Tongue (tissue), 2 donors: ENCODE data around the gene HIRA. TPM values are rescaled to one million over a fixed set of nuclear protein-coding genes. Genes with fewer than 3 reads are reported as not detected.

ENCODE experiments used
- small RNA-seq: library from RNA; depleted of rRNA; stranded (forward); fragments of <200 nt; gene quantifications from one replicate; pipeline ENCODE3, GENCODE V24; 2014; ENCODE audit warnings: low replicate concordance
- total RNA-seq: library from RNA; depleted of rRNA; stranded (reverse); fragments of >200 nt; gene quantifications from one replicate; pipeline ENCODE4 v1.2.3, GENCODE V29; 2014

The HIRA gene
- total RNA-seq, 1 donor from 2014 or later = 19.3 TPM

Small RNAs within 50 kb of the gene (small RNA-seq; reads per million reads assigned to genes)
- not detected for gene RN7SL168P

Other genes starting within 250 kb of the HIRA start
- 60.1 TPM for gene CLTCL1, start 140.0 kb downstream of the HIRA start, total RNA-seq
- 26.1 TPM for gene MRPL40, start 812 bp upstream of the HIRA start, total RNA-seq
- 50.9 TPM for gene C22orf39, start 16.0 kb upstream of the HIRA start, total RNA-seq
- 33.8 TPM for gene UFD1, start 47.5 kb upstream of the HIRA start, total RNA-seq
- 6.3 TPM for gene CDC45, start 48.2 kb upstream of the HIRA start, total RNA-seq
- gene CLDN5, start 92.7 kb upstream of the HIRA start, total RNA-seq = 147 TPM